Measurements from ENCODE around the gene PDXP. TPM values are rescaled to one million over a fixed set of nuclear protein-coding genes. Genes with fewer than 3 reads are reported as not detected.
"Not testable (repeated sequence)": the region's sequence is repeated elsewhere in the genome, so short reads cannot be mapped to it uniquely, and the experiment has no call there.

The PDXP gene
- 6.7 and 9.2 TPM in 2 replicates for total RNA-seq

GRCh38 chr22:37658133-37659065, at the start of gene PDXP:
TSS of gene PDXP (plus strand) at chr22:37658723. CDS start at chr22:37658783, 60 bp downstream.
- DNase-seq (ENCODE audit: low read depth in 2 of 2) = peak; percentile 100

GRCh38 chr22:37609240-37610152, 49.0 kb upstream of the PDXP start:
- DNase-seq (ENCODE audit: low read depth in 2 of 2) = peak in 1 of 2 donors; percentile 12

- not testable (repeated sequence) for DNase-seq (ENCODE audit: low read depth in 2 of 2)
Measured at GRCh38 chr22:37610153-37610475, 48.4 kb upstream of the PDXP start.

- no peak for DNase-seq (ENCODE audit: low read depth in 2 of 2)
Measured at GRCh38 chr22:37610480-37611129, 47.9 kb upstream of the PDXP start.

GRCh38 chr22:37611207-37611606, 47.3 kb upstream of the PDXP start:
- no peak for DNase-seq (ENCODE audit: low read depth in 2 of 2)

GRCh38 chr22:37616201-37617083, 42.1 kb upstream of the PDXP start:
- DNase-seq (ENCODE audit: low read depth in 2 of 2) = no peak

GRCh38 chr22:37617431-37617830, 41.1 kb upstream of the PDXP start:
- no peak for DNase-seq (ENCODE audit: low read depth in 2 of 2)

GRCh38 chr22:37618072-37618656, 40.4 kb upstream of the PDXP start:
- DNase-seq (ENCODE audit: low read depth in 2 of 2) = no peak

- DNase-seq (ENCODE audit: low read depth in 2 of 2) = no peak
Measured at GRCh38 chr22:37618674-37619073, 39.8 kb upstream of the PDXP start.

- DNase-seq (ENCODE audit: low read depth in 2 of 2) = no peak
Measured at GRCh38 chr22:37619991-37620390, 38.5 kb upstream of the PDXP start.

- no peak for DNase-seq (ENCODE audit: low read depth in 2 of 2)
Measured at GRCh38 chr22:37621352-37621860, 37.1 kb upstream of the PDXP start.

- DNase-seq (ENCODE audit: low read depth in 2 of 2) = peak in 1 of 2 donors; percentile 57
Measured at GRCh38 chr22:37623075-37624016, 35.2 kb upstream of the PDXP start.

GRCh38 chr22:37624017-37624365, 34.5 kb upstream of the PDXP start:
- no peak for DNase-seq (ENCODE audit: low read depth in 2 of 2)

GRCh38 chr22:37624876-37625275, 33.6 kb upstream of the PDXP start:
- DNase-seq (ENCODE audit: low read depth in 2 of 2) = no peak

GRCh38 chr22:37625737-37626136, 32.8 kb upstream of the PDXP start:
- DNase-seq (ENCODE audit: low read depth in 2 of 2) = no peak

- no peak for DNase-seq (ENCODE audit: low read depth in 2 of 2)
Measured at GRCh38 chr22:37626144-37626543, 32.4 kb upstream of the PDXP start.

- DNase-seq (ENCODE audit: low read depth in 2 of 2) = no peak
Measured at GRCh38 chr22:37626556-37627075, 31.9 kb upstream of the PDXP start.

- no peak for DNase-seq (ENCODE audit: low read depth in 2 of 2)
Measured at GRCh38 chr22:37627121-37627520, 31.4 kb upstream of the PDXP start.

- DNase-seq (ENCODE audit: low read depth in 2 of 2) = peak in 1 of 2 donors; percentile 19
Measured at GRCh38 chr22:37627545-37627944, 31.0 kb upstream of the PDXP start.
